NAMALWA (cell line): ENCODE results near the gene PI4KB.
"Not testable (repeated sequence)": the region's sequence is repeated elsewhere in the genome, so short reads cannot be mapped to it uniquely, and the experiment has no call there.

Source experiments
- DNase-seq: peaks from one replicate; pipeline ENCODE4 v3.0.0-alpha.2; 2015; ENCODE audit warnings: low spot score

PI4KB gene

DNA sequence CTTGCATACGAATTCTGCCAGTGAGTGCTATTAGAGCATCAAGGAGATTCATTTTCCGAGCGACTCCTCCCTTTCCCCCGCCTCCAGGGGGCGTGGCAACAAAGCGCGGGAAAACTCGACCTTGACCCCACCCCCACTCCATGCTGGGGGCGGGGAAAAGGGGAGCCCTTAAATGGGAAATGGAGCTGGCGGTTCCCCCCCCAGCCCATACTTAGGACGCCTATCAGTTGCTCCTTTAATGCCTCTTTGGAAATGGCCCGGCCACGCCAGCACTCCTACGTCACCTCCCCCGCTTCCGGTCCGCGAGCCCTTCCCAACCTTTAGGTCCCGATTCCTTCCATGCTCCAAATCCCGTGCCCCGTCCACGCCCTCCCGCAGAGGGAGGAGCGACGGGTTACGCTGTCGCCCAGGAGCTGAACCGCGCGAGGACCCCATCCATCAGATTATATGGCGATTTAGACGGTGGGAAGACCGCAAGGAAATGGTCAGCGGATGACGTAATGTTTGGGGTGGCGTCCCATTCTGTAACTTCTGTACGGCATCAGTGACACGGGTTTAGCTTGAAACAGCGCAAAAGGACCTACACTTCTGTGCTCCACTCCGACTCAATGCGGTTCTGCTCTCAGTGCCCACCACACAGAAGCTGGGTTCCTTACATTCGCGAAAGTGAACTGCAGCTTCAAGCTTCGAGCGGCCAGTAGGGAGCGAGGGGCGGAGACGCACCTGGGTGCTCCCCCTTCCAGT lies 45.8 kb downstream of the PI4KB start:
- DNase-seq = peak; percentile 99

DNA sequence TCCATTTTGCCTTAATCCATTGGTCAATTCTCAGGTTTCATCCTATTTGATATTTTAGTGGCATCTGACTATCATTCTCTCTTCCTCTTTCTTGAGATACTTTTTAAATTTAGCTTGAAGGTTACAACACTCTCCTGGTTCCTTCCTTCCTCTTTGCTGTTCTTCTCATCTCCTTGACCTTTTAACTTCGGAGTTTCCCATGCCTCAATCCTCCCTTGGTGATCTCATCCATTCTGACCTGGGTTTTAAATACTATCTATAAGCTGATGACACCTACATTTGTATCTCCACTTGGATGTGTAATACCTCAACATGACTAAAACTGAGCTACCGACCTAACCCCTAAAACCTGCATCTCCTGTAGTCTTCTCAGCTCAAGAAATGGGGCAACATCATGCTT lies 50.0 kb downstream of the PI4KB start:
- peak; percentile 65 for DNase-seq

GRCh38 chr1:151275341-151275740 lies 51.9 kb downstream of the PI4KB start:
- DNase-seq = not testable (repeated sequence)

- DNase-seq = no peak
Measured at GRCh38 chr1:151273924-151274466, 53.2 kb downstream of the PI4KB start.

- peak; percentile 7 for DNase-seq
Measured at GRCh38 chr1:151267760-151268159, 59.5 kb downstream of the PI4KB start.

DNA sequence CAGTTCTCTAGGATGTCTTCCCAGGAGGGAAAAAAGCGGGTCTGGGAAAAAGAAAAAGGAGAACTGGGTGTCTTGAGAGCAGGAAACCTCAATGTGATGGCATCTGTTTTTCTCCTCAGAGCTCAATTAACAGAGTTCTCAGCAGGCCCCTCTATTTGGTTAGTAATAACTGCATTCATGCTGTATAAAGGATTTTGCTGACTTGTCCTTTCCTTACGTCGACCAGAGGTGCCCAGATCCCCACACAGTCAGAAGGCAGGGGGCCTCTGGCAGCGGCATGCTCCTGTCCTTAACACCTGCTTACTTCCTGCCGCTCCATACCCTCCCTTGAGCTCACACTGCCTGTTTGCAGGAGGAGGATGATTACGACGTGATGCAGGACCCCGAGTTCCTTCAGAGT lies 60.4 kb downstream of the PI4KB start:
- no peak for DNase-seq

- no peak for DNase-seq
Measured at GRCh38 chr1:151266315-151266714, 60.9 kb downstream of the PI4KB start.

DNA sequence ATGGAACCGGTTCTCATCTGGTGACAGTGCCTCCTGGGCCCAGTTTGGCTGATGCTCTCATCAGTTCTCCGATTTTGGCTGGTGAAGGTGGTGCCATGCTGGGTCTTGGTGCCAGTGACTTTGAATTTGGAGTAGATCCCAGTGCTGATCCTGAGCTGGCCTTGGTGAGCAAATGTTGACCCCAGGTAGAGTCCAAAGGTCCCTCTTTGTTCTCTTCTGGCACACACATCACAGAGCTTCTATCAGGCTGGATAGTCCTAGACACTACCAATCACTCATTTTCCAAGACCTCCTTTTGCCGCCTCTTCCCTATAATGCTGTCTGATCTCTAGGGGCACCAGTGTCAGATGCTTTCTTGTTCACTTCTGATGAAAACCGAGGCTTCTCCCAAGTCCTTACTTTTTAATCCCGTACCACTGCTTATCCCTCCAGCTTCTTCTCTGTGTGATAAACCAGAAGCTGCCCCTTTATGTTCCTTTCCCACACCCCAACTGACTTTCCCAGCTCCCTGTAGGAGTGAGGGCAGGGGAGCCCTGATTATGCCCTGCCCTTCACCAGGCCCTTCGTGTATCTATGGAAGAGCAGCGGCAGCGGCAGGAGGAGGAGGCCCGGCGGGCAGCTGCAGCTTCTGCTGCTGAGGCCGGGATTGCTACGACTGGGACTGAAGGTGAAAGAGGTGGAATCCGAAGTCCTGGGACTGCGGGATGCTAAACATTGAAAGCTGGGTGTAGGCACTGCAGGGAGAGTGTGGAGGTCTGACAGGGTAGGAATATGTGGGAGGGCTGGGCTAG lies 61.6 kb downstream of the PI4KB start:
- no peak for DNase-seq

DNA sequence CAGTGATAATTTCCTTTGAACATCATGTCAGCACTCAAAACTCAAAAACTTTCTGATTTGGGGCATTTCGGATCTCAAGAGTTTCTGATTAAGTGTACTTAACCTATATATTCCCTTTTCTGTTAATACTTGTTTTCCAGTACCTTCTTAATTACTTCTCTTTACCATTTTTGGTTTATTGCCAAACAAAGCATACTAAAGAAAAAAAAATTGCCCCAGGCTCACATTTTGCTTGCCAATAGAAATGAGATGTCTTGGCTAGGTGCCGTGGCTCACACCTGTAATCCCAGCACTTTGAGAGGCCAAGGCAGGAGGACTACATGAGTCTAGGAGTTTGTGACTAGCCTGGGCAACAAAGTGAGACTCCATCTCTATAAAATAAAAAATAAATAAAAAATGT lies 67.9 kb downstream of the PI4KB start:
- DNase-seq = no peak

DNA sequence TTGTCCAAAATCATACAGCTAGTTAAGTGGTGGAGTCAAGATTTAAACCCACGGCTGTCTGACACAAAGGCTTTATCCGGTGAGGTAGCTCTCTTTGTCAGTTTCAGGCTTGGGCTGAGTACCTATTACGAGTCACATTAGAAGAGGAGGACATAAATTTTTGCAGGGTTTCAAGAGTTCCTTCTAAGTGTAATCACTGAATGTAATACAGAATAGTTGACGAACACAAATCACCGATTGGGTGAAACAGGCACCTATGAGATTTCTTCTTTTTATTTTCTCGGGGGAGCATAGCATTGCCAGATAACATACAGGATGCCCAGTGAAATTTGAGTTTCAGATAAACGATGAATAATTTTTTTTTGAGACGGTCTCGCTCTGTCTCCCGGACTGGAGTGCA lies 71.8 kb downstream of the PI4KB start:
- DNase-seq = peak; percentile 61

GRCh38 chr1:151254217-151255213 lies 72.7 kb downstream of the PI4KB start, which contains the start of gene PSMD4:
TSS of gene PSMD4 (plus strand) at chr1:151254734. CDS start at chr1:151254783, 49 bp downstream.
- DNase-seq = peak; percentile 99

- DNase-seq = peak; percentile 94
Measured at GRCh38 chr1:151251656-151252470, 75.4 kb downstream of the PI4KB start.

- no peak for DNase-seq
Measured at GRCh38 chr1:151246786-151247185, 80.4 kb downstream of the PI4KB start.

GRCh38 chr1:151243683-151244216 lies 83.5 kb downstream of the PI4KB start:
- no peak for DNase-seq

DNA sequence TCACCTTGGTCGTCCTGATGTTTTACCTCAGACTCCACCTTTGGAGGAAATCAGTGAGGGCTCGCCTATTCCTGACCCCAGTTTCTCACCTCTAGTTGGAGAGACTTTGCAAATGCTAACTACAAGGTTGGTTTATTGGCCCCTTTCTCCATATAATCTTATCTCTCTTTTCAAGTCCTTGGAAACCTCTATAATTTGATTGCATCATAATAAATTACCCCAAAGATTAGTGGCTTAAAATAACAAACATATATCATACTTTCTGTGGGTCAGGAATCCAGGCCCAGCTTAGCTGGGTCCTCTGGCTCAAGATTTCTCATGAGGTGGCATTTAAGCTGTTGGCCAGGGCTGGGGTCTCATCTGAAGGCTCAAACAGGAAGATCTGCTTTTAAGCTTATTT lies 84.8 kb downstream of the PI4KB start:
- DNase-seq = no peak
